NT2/D1 (cell line): Measurements from ENCODE around the gene SCD5.

Source experiments
- DNase-seq: peaks from one replicate; pipeline ENCODE4 v3.0.0-alpha.2; 2011; ENCODE audit warnings: low read depth, low spot score
- H3K27me3 ChIP-seq: 2 replicates; pipeline ENCODE4 v1.6.0; 2011; ENCODE audit warnings: mild to moderate bottlenecking; ENCODE audit not compliant: insufficient read length, insufficient read depth
- H3K36me3 ChIP-seq: 2 replicates; pipeline ENCODE4 v1.6.1; 2011; ENCODE audit warnings: mild to moderate bottlenecking, low read length, mixed read lengths; ENCODE audit not compliant: insufficient read depth, insufficient read length
- H3K4me1 ChIP-seq: 2 replicates; pipeline ENCODE4 v1.5.1; 2011; ENCODE audit not compliant: insufficient read depth, insufficient read length
- H3K4me3 ChIP-seq: 2 replicates; pipeline ENCODE4 v1.5.1; 2011; ENCODE audit warnings: low read depth; ENCODE audit not compliant: insufficient read length
- H3K9ac ChIP-seq: 2 replicates; pipeline ENCODE4 v1.6.0; 2011; ENCODE audit warnings: low read depth; ENCODE audit not compliant: insufficient read length
- H3K9me3 ChIP-seq: 2 replicates; pipeline ENCODE4 v1.5.1; 2011; ENCODE audit warnings: mild to moderate bottlenecking, low read length; ENCODE audit not compliant: insufficient read depth
- SUZ12 ChIP-seq: IDR thresholded peaks from 2 replicates; pipeline ENCODE4 v1.6.1; 2011; ENCODE audit not compliant: insufficient read length, insufficient read depth; ENCODE audit errors: extremely low read depth
- YY1 ChIP-seq: IDR thresholded peaks from 2 replicates; pipeline ENCODE4 v1.6.1; 2011; ENCODE audit not compliant: insufficient read length, insufficient read depth
- ZNF274 ChIP-seq: IDR thresholded peaks from 2 replicates; pipeline ENCODE4 v1.6.1; 2011; ENCODE audit warnings: mild to moderate bottlenecking, low read depth, low read length

Gene SCD5

GRCh38 chr4:82579932-82580331 is 218.7 kb downstream of the SCD5 start:
- no peaks in the 10 kb centered on the region for H3K27me3 ChIP-seq
- H3K36me3 ChIP-seq: no peaks in the 10 kb centered on the region
- no peak for DNase-seq
- H3K4me1 ChIP-seq: no peaks in the 10 kb centered on the region
- no peaks in the 10 kb centered on the region for H3K9me3 ChIP-seq
- H3K4me3 ChIP-seq: no peak overlapping the region
- TF ChIP-seq YY1 (no peak), ZNF274 (no peak), SUZ12 (no peak)
- H3K9ac ChIP-seq: no peak overlapping the region
